HepG2 (cell line): ENCODE measurements around the gene LRP1B. TPM values are rescaled to one million over a fixed set of nuclear protein-coding genes. Genes with fewer than 3 reads are reported as not detected.

ENCODE experiments used
- ATAC-seq: fragments of 200-7000 bp; cut with Tn5 transposase; 3 replicates; pipeline ENCODE4 v1.9.1; 2020; ENCODE audit warnings: mild to moderate bottlenecking, moderate library complexity
- BruUV-seq: library from RNA; stranded (reverse); fragments of 400-500 nt; replicated peaks from 2 replicates; lab custom pipeline; 2021; lab: Mats Ljungman, UMichigan
- CTCF ChIA-PET: fragments of 300-600 bp; formaldehyde crosslinking; extraction: SDS; loops from one replicate; lab custom pipeline; 2021; ENCODE audit warnings: low total read pairs, inconsistent platforms, low intra/inter-chr PET ratio; lab: Yijun Ruan, JAX
- POLR2A ChIA-PET: fragments of 350-600 bp; sonication (Branson Sonifier 250); formaldehyde crosslinking; loops from one replicate; lab custom pipeline; 2020; ENCODE audit warnings: antibody characterized with exemption, inconsistent platforms; lab: Yijun Ruan, JAX
- DNase-seq: peaks from one replicate; pipeline ENCODE4 v3.0.0-alpha.2; 2015; ENCODE audit warnings: low spot score
- FAIRE-seq: peaks from 3 replicates; lab custom pipeline; 2011; peaks lifted over from hg19 to GRCh38; lab: Jason Lieb, UNC
- H2AFZ ChIP-seq: one replicate; pipeline ENCODE4 v1.6.1; 2011; ENCODE audit warnings: low read length, inconsistent platforms
- H3K27ac ChIP-seq: fragments of 300-600 bp; 3 replicates; pipeline ENCODE4 v1.8.0; 2011; ENCODE audit warnings: mixed run types, mild to moderate bottlenecking, mixed read lengths, low read length, inconsistent platforms; ENCODE audit not compliant: insufficient read depth; ENCODE audit errors: extremely low read length
- H3K27me3 ChIP-seq, 2 experiments: fragments of 200-600 bp in 1 of 2; 2 replicates in 1 of 2; 3 replicates in 1 of 2; pipeline versions ENCODE4 v1.6.0 to v1.8.0; 2011; ENCODE audit warnings: low read length in 2 of 2, mild to moderate bottlenecking in 2 of 2, moderate library complexity in 2 of 2, inconsistent platforms in 1 of 2; ENCODE audit not compliant: insufficient read depth in 2 of 2, control insufficient read depth in 1 of 2
- H3K36me3 ChIP-seq, 2 experiments: fragments of 200-600 bp in 1 of 2; replicated peaks in 1 of 2; 2 replicates in 1 of 2; 3 replicates in 1 of 2; pipeline versions ENCODE4 v1.5.1 to v1.8.0; 2011; ENCODE audit warnings: low read length in 2 of 2, inconsistent platforms in 1 of 2; ENCODE audit not compliant: insufficient read depth in 2 of 2, control insufficient read depth in 1 of 2
- H3K4me1 ChIP-seq: 2 replicates; pipeline ENCODE4 v1.5.1; 2012; ENCODE audit warnings: low read length, inconsistent platforms; ENCODE audit not compliant: insufficient read depth
- H3K4me2 ChIP-seq: 2 replicates; pipeline ENCODE4 v1.6.0; 2011; ENCODE audit warnings: low read depth, low read length, inconsistent platforms
- H3K4me3 ChIP-seq, 3 experiments: fragments of 200-600 bp in 1 of 3; sonication (generic), shearing (Covaris generic) in 1 of 3; replicated peaks in 1 of 3; 2 replicates each; pipeline ENCODE4 v1.5.1; 2011 to 2016; ENCODE audit warnings: low read length in 3 of 3, inconsistent platforms in 2 of 3, low read depth in 2 of 3, mild to moderate bottlenecking in 2 of 3, control low read depth in 1 of 3, mixed read lengths in 1 of 3; ENCODE audit not compliant: insufficient read depth in 1 of 3
- H3K79me2 ChIP-seq: one replicate; pipeline ENCODE4 v1.6.1; 2011; ENCODE audit warnings: low read length, inconsistent platforms; ENCODE audit not compliant: insufficient read depth
- H3K9ac ChIP-seq: 2 replicates; pipeline ENCODE4 v1.6.0; 2011; ENCODE audit warnings: mild to moderate bottlenecking, low read depth, low read length, inconsistent platforms; ENCODE audit not compliant: insufficient read depth
- H3K9me3 ChIP-seq: 2 replicates; pipeline ENCODE4 v1.5.1; 2012; ENCODE audit warnings: mild to moderate bottlenecking, low read length
- H4K20me1 ChIP-seq: 2 replicates; pipeline ENCODE4 v1.6.0; 2011; ENCODE audit warnings: inconsistent platforms, mild to moderate bottlenecking, low read length, moderate library complexity; ENCODE audit not compliant: insufficient read depth
- KDM1A ChIP-seq: IDR thresholded peaks from 2 replicates; pipeline ENCODE4 v1.6.1; 2016; ENCODE audit warnings: missing compliant biosample characterization
- KDM5A ChIP-seq: fragments of 200-600 bp; sonication (generic); IDR thresholded peaks from 2 replicates; pipeline ENCODE4 v1.7.0; 2018; ENCODE audit warnings: antibody characterized with exemption, mild to moderate bottlenecking, low read length, borderline replicate concordance
- SYNCRIP ChIP-seq: fragments of 200-400 bp; formaldehyde crosslinking; IDR thresholded peaks from 2 replicates; pipeline ENCODE4 v1.6.1; 2018; ENCODE audit warnings: mild to moderate bottlenecking, low read depth, low read length; ENCODE audit not compliant: insufficient read depth
- ZEB1 ChIP-seq: IDR thresholded peaks from 2 replicates; pipeline ENCODE4 v1.6.1; 2012; ENCODE audit warnings: mild to moderate bottlenecking, low read depth, inconsistent platforms; ENCODE audit not compliant: insufficient replicate concordance
- ZNF121 ChIP-seq: sonication (generic); formaldehyde crosslinking; IDR thresholded peaks from 2 replicates; pipeline ENCODE4 v1.5.0; 2020; ENCODE audit warnings: mild to moderate bottlenecking, missing genetic modification reagents
- ZNF33B ChIP-seq: sonication (generic); formaldehyde crosslinking; IDR thresholded peaks from 2 replicates; pipeline ENCODE4 v1.5.1; 2020; ENCODE audit warnings: mild to moderate bottlenecking, missing genetic modification reagents
- ZNF441 ChIP-seq: sonication (generic); formaldehyde crosslinking; IDR thresholded peaks from 2 replicates; pipeline ENCODE4 v1.7.0; 2021; ENCODE audit warnings: missing genetic modification reagents, borderline replicate concordance
- ZNF570 ChIP-seq: sonication (generic); formaldehyde crosslinking; IDR thresholded peaks from 2 replicates; pipeline ENCODE4 v1.4.0; 2020; ENCODE audit warnings: mild to moderate bottlenecking, missing genetic modification reagents, borderline replicate concordance
- WGBS: methylation state at CpG from one replicate; pipeline ENCODE4 v1.1.6; 2017; ENCODE audit warnings: low lambda C conversion rate; 5-methylcytosine and 5-hydroxymethylcytosine counted together
- in situ Hi-C: cut with HindIII; loops from 2 replicates; pipeline ENCODE4 v1.10.0; 2017; ENCODE audit warnings: low pct_unique_long_range_greater_than_20kb; ENCODE audit not compliant: extremely low pct_ligation_motif_present
- intact Hi-C: fragments of 100-400 bp; cut with micrococcal nuclease; formaldehyde crosslinking; loops from one replicate; pipeline ENCODE4 v1.10.0; 2022; ENCODE audit not compliant: unreplicated experiment
- polyA plus RNA-seq, 8 experiments: library from polyadenylated mRNA; depleted of rRNA in 3 of 8; stranded (reverse) in 7 of 8; unstranded in 1 of 8; fragments of >200 nt; fragmentation: Illumina TruSeq in 4 of 8; extraction: Trizol in 4 of 8; gene quantifications; 2 replicates each; pipeline versions ENCODE4 v1.2.1 to v1.2.3, GENCODE V29; 2011 to 2016; ENCODE audit warnings: low read depth in 4 of 8, missing spikeins in 1 of 8, mixed read lengths in 1 of 8; ENCODE audit not compliant: insufficient read depth in 1 of 8
- total RNA-seq, 5 experiments: library from RNA; depleted of rRNA; stranded (reverse); fragments of >200 nt; fragmentation: Illumina TruSeq; extraction: Trizol; gene quantifications; 2 replicates each; pipeline ENCODE4 v1.2.3, GENCODE V29; 2016; ENCODE audit warnings: low read depth in 1 of 5
- TF ChIP-seq, protein P1 (sequence below): sonication (generic); formaldehyde crosslinking; conservative IDR thresholded peaks from 2 replicates; pipeline ENCODE4 v1.8.0; 2022; ENCODE audit warnings: mild to moderate bottlenecking, moderate library complexity, missing genetic modification reagents
- TF ChIP-seq, protein P2 (sequence below): sonication (generic); formaldehyde crosslinking; IDR thresholded peaks from 2 replicates; pipeline ENCODE4 v1.5.1; 2020; ENCODE audit warnings: mild to moderate bottlenecking, missing genetic modification reagents, borderline replicate concordance

The LRP1B gene
- total and polyA plus RNA-seq, 2 of the 13 experiments (the other 11 are each of a cell fraction or from before 2014, with no cell fraction given) = 0.04 TPM; not detected in 1

GRCh38 chr2:140880573-140880972 lies 1250.2 kb downstream of the LRP1B start:
- TF ChIP-seq ZNF121 (CRISPR knock-in tag) (no peak), ZEB1 (no peak), KDM1A (CRISPR knock-in tag) (no peak), KDM5A (no peak), ZNF570 (no peak), ZNF441 (no peak), SYNCRIP (no peak)
- CTCF ChIA-PET = no interaction called here
- H3K4me2 ChIP-seq = no peak overlapping the region
- in situ Hi-C loops (no loop called here), intact Hi-C loops (no loop called here)
- DNase-seq = no peak
- H3K9ac ChIP-seq = no peak overlapping the region
- ATAC-seq = no peak
- BruUV-seq = no TSS peak
- FAIRE-seq = no peak
- peaks cover 21% of the 10 kb centered on the region for H3K9me3 ChIP-seq
- no peaks in the 10 kb centered on the region for H4K20me1 ChIP-seq
- H3K79me2 ChIP-seq = no peaks in the 10 kb centered on the region
- no peak overlapping the region for H3K4me3 ChIP-seq
- no peak overlapping the region for H3K27ac ChIP-seq
- WGBS = 3% methylated on average over 1 of the region's 1 CpG
- no peak overlapping the region for H2AFZ ChIP-seq
- POLR2A ChIA-PET = no interaction called here
- H3K4me1 ChIP-seq = no peaks in the 10 kb centered on the region
- no peaks in the 10 kb centered on the region for H3K36me3 ChIP-seq
- H3K27me3 ChIP-seq = no peaks in the 10 kb centered on the region

DNA sequence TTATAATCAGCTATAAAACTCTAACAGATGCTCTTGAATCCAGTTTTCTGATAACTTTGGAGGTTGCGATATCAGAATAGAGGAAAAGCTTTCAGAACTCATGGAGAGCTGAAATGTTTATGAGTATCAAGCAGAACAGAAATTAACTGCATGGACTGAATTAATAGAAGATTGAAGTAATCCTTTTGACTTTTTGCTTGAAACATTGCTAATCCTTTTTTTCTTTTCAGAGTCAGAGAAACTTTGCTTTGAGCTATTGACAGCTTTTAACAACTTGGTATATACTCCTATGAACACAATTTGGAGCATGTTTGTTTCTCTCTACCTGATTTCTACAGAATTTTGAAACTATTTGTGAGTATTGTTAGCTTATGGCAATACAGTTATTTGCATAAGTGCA lies 1254.8 kb downstream of the LRP1B start:
- Histone ChIP-seq H3K27me3 (no peaks in the 10 kb centered on the region), H2AFZ (no peak overlapping the region), H3K4me1 (no peaks in the 10 kb centered on the region), H3K79me2 (no peaks in the 10 kb centered on the region), H3K27ac (no peak overlapping the region), H3K9me3 (peaks cover 44% of the 10 kb centered on the region), H4K20me1 (no peaks in the 10 kb centered on the region), H3K4me2 (no peak overlapping the region), H3K36me3 (no peaks in the 10 kb centered on the region), H3K9ac (no peak overlapping the region), H3K4me3 (no peak overlapping the region)
- no peak for DNase-seq
- 20% methylated on average over 1 of the region's 1 CpG for WGBS
- no peak for ATAC-seq
- in situ Hi-C loops (no loop called here), intact Hi-C loops (no loop called here)
- no TSS peak for BruUV-seq
- ChIA-PET CTCF (no interaction called here), POLR2A (no interaction called here)
- no peak for FAIRE-seq
- TF ChIP-seq, protein P1, sequence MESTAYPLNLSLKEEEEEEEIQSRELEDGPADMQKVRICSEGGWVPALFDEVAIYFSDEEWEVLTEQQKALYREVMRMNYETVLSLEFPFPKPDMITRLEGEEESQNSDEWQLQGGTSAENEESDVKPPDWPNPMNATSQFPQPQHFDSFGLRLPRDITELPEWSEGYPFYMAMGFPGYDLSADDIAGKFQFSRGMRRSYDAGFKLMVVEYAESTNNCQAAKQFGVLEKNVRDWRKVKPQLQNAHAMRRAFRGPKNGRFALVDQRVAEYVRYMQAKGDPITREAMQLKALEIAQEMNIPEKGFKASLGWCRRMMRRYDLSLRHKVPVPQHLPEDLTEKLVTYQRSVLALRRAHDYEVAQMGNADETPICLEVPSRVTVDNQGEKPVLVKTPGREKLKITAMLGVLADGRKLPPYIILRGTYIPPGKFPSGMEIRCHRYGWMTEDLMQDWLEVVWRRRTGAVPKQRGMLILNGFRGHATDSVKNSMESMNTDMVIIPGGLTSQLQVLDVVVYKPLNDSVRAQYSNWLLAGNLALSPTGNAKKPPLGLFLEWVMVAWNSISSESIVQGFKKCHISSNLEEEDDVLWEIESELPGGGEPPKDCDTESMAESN (CRISPR knock-in tag) = no peak
- TF ChIP-seq ZNF33B = no peak
- TF ChIP-seq, protein P2, sequence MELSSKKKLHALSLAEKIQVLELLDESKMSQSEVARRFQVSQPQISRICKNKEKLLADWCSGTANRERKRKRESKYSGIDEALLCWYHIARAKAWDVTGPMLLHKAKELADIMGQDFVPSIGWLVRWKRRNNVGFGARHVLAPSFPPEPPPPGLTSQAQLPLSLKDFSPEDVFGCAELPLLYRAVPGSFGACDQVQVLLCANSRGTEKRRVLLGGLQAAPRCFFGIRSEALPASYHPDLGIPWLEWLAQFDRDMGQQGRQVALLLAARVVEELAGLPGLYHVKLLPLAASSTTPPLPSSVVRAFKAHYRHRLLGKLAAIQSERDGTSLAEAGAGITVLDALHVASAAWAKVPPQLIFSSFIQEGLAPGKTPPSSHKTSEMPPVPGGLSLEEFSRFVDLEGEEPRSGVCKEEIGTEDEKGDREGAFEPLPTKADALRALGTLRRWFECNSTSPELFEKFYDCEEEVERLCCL (CRISPR knock-in tag) = no peak
